ENCODE results near the gene SH3RF3.

The SH3RF3 gene

GRCh38 chr2:109292386-109292785, 163.4 kb downstream of the SH3RF3 start:
- DNase-seq, result no peak

GRCh38 chr2:109293663-109294062, 164.7 kb downstream of the SH3RF3 start:
- DNase-seq, result no peak

- DNase-seq, result no peak
Measured at GRCh38 chr2:109294523-109294922, 165.5 kb downstream of the SH3RF3 start.

- DNase-seq, result no peak
Measured at GRCh38 chr2:109295070-109295780, 166.2 kb downstream of the SH3RF3 start.

- DNase-seq, result no peak
Measured at GRCh38 chr2:109295781-109296117, 166.7 kb downstream of the SH3RF3 start.

- no peak for DNase-seq
Measured at GRCh38 chr2:109297566-109298490, 168.8 kb downstream of the SH3RF3 start.

- DNase-seq, result no peak
Measured at GRCh38 chr2:109298851-109299250, 169.8 kb downstream of the SH3RF3 start.

GRCh38 chr2:109299536-109299935, 170.5 kb downstream of the SH3RF3 start:
- DNase-seq, result no peak

- DNase-seq, result no peak
Measured at GRCh38 chr2:109300582-109300981, 171.6 kb downstream of the SH3RF3 start.

- no peak for DNase-seq
Measured at GRCh38 chr2:109301746-109302145, 172.7 kb downstream of the SH3RF3 start.

- DNase-seq, result no peak
Measured at GRCh38 chr2:109302319-109302718, 173.3 kb downstream of the SH3RF3 start.

GRCh38 chr2:109304242-109304641, 175.2 kb downstream of the SH3RF3 start:
- DNase-seq, result no peak

GRCh38 chr2:109304731-109305470, 175.9 kb downstream of the SH3RF3 start:
- DNase-seq, result no peak

- no peak for DNase-seq
Measured at GRCh38 chr2:109305490-109306167, 176.6 kb downstream of the SH3RF3 start.

- DNase-seq, result no peak
Measured at GRCh38 chr2:109306190-109306589, 177.2 kb downstream of the SH3RF3 start.

GRCh38 chr2:109311771-109312170, 182.8 kb downstream of the SH3RF3 start:
- DNase-seq, result no peak

- peak; percentile 7 for DNase-seq
Measured at GRCh38 chr2:109312902-109313301, 183.9 kb downstream of the SH3RF3 start.

GRCh38 chr2:109313343-109313742, 184.3 kb downstream of the SH3RF3 start:
- no peak for DNase-seq

GRCh38 chr2:109316091-109316490, 187.1 kb downstream of the SH3RF3 start:
- DNase-seq, result no peak

- no peak for DNase-seq
Measured at GRCh38 chr2:109317471-109318095, 188.6 kb downstream of the SH3RF3 start.

GRCh38 chr2:109318150-109318948, 189.3 kb downstream of the SH3RF3 start:
- DNase-seq, result peak; percentile 21

- DNase-seq, result no peak
Measured at GRCh38 chr2:109318949-109319342, 189.9 kb downstream of the SH3RF3 start.
